ENCODE results near the gene NSF.

DNA sequence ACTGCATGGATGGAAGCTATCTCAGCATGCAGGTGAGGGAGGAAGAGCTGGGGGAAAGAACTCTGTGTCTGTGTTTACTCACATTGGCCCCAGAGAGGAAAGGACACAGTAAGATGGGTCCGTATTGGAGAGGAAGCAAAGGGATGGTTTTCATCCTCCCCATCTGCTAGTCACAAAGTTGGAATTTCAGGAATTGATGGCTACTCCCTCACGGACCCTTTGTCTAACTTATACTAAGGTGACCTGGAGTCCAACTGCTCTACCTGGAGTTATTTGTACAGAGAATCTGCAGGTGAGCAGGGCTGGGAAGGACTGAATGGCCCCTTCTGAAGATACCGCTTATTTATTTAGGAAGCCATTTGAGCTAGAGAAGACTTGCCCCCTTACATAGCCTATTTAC, 172.9 kb downstream of the NSF start:
- TF ChIP-seq, protein P1, sequence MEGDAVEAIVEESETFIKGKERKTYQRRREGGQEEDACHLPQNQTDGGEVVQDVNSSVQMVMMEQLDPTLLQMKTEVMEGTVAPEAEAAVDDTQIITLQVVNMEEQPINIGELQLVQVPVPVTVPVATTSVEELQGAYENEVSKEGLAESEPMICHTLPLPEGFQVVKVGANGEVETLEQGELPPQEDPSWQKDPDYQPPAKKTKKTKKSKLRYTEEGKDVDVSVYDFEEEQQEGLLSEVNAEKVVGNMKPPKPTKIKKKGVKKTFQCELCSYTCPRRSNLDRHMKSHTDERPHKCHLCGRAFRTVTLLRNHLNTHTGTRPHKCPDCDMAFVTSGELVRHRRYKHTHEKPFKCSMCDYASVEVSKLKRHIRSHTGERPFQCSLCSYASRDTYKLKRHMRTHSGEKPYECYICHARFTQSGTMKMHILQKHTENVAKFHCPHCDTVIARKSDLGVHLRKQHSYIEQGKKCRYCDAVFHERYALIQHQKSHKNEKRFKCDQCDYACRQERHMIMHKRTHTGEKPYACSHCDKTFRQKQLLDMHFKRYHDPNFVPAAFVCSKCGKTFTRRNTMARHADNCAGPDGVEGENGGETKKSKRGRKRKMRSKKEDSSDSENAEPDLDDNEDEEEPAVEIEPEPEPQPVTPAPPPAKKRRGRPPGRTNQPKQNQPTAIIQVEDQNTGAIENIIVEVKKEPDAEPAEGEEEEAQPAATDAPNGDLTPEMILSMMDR (IDR thresholded peaks at IDR 0.05) = no peak
- no peak for TF ChIP-seq POLR2A (IDR thresholded peaks at IDR 0.05)
